K562 (cell line): Measurements from ENCODE around the gene RNU6-1. TPM values are rescaled to one million over a fixed set of nuclear protein-coding genes. Genes with fewer than 3 reads are reported as not detected.

Source experiments
- ATAC-seq: fragments of 200-7000 bp; cut with Tn5 transposase; 3 replicates; pipeline ENCODE4 v1.9.1; 2020; ENCODE audit warnings: moderate library complexity
- BruUV-seq: library from RNA; stranded (reverse); fragments of 400-500 nt; replicated peaks from 2 replicates; lab custom pipeline; 2021; lab: Mats Ljungman, UMichigan
- CTCF ChIA-PET: fragments of 300-600 bp; formaldehyde crosslinking; extraction: SDS; loops from one replicate; lab custom pipeline; 2021; ENCODE audit warnings: low intra/inter-chr PET ratio; lab: Yijun Ruan, JAX
- POLR2A ChIA-PET: fragments of 300-600, 350-650 bp; sonication (Branson Sonifier 250); formaldehyde crosslinking; extraction: SDS; loops from one replicate; lab custom pipeline; 2021; ENCODE audit warnings: antibody characterized with exemption, inconsistent platforms; lab: Yijun Ruan, JAX
- DNase-seq, 4 experiments: peaks; one replicate each; pipeline versions ENCODE4 v3.0.0 to v3.0.0-alpha.2; 2011 to 2018; ENCODE audit warnings: low spot score in 3 of 4, mixed read lengths in 3 of 4; ENCODE audit errors: extremely low read depth in 1 of 4
- FAIRE-seq: peaks from 2 replicates; lab custom pipeline; 2011; peaks lifted over from hg19 to GRCh38; lab: Jason Lieb, UNC
- H2AFZ ChIP-seq: 2 replicates; pipeline ENCODE4 v1.6.0; 2011; ENCODE audit warnings: low read depth, low read length, control low read depth, inconsistent platforms
- H3K27ac ChIP-seq: fragments of 200-600 bp; 3 replicates; pipeline ENCODE4 v1.8.0; 2011; ENCODE audit warnings: low read depth, mild to moderate bottlenecking, control low read depth, inconsistent platforms, low read length, moderate library complexity, mixed read lengths; ENCODE audit errors: extremely low read depth
- H3K27me3 ChIP-seq, 2 experiments: fragments of 300-600 bp in 1 of 2; 2 replicates in 1 of 2; 3 replicates in 1 of 2; pipeline versions ENCODE4 v1.6.0 to v1.8.0; 2011; ENCODE audit warnings: inconsistent platforms in 2 of 2, low read length in 2 of 2, mild to moderate bottlenecking in 1 of 2, mixed read lengths in 1 of 2, moderate library complexity in 1 of 2; ENCODE audit not compliant: control insufficient read depth in 2 of 2, insufficient read depth in 2 of 2
- H3K36me3 ChIP-seq: fragments of 300-600 bp; 3 replicates; pipeline ENCODE4 v1.8.0; 2011; ENCODE audit warnings: mild to moderate bottlenecking, low read length, inconsistent platforms; ENCODE audit not compliant: control insufficient read depth, insufficient read depth
- H3K4me1 ChIP-seq, 2 experiments: fragments of 200-600 bp in 1 of 2; replicated peaks in 1 of 2; 2 replicates in 1 of 2; 3 replicates in 1 of 2; pipeline versions ENCODE4 v1.5.1 to v1.8.0; 2011; ENCODE audit warnings: inconsistent platforms in 2 of 2, low read length in 2 of 2, mild to moderate bottlenecking in 1 of 2, mixed read lengths in 1 of 2, moderate library complexity in 1 of 2; ENCODE audit not compliant: control insufficient read depth in 2 of 2, insufficient read depth in 2 of 2
- H3K4me2 ChIP-seq: 2 replicates; pipeline ENCODE4 v1.6.1; 2011; ENCODE audit warnings: low read length, control low read depth, inconsistent platforms, mixed read lengths; ENCODE audit not compliant: insufficient read depth
- H3K4me3 ChIP-seq: fragments of 200-600 bp; sonication (generic), shearing (Covaris generic); 2 replicates; pipeline ENCODE4 v1.5.1; 2016; ENCODE audit warnings: control low read depth, inconsistent platforms
- H3K79me2 ChIP-seq: fragments of 200-600 bp; 3 replicates; pipeline ENCODE4 v1.8.0; 2011; ENCODE audit warnings: low read length, inconsistent platforms; ENCODE audit not compliant: control insufficient read depth, insufficient read depth
- H3K9ac ChIP-seq, 2 experiments: 2 replicates each; pipeline versions ENCODE4 v1.6.0 to v1.6.1; 2011; ENCODE audit warnings: low read depth in 2 of 2, low read length in 2 of 2, control low read depth in 1 of 2, inconsistent platforms in 1 of 2, mild to moderate bottlenecking in 1 of 2, mixed read lengths in 1 of 2; ENCODE audit not compliant: insufficient read depth in 1 of 2
- H3K9me1 ChIP-seq: one replicate; pipeline ENCODE4 v1.6.0; 2011; ENCODE audit warnings: inconsistent platforms, mild to moderate bottlenecking, low read length, moderate library complexity; ENCODE audit not compliant: control insufficient read depth, insufficient read depth
- H3K9me3 ChIP-seq: replicated peaks from 2 replicates; pipeline ENCODE4 v1.5.1; 2011; ENCODE audit warnings: low read depth, low read length, inconsistent platforms; ENCODE audit not compliant: control insufficient read depth, insufficient read depth
- H4K20me1 ChIP-seq: replicated peaks from 2 replicates; pipeline ENCODE4 v1.6.1; 2011; ENCODE audit warnings: low read length, inconsistent platforms, mixed read lengths; ENCODE audit not compliant: control insufficient read depth, insufficient read depth
- ARNT ChIP-seq, 2 experiments: fragments of 450-650 bp; IDR thresholded peaks; 2 replicates each; pipeline ENCODE4 v1.6.1; 2016; ENCODE audit warnings: mild to moderate bottlenecking in 1 of 2
- HMG20B ChIP-seq: fragments of 250-450 bp; sonication (Bioruptor Pico); IDR thresholded peaks from 2 replicates; pipeline ENCODE4 v1.5.0; 2021; ENCODE audit warnings: mild to moderate bottlenecking
- WGBS: fragments of 100-300 bp; shearing (Covaris generic); methylation state at CpG from one replicate; pipeline ENCODE4 v1.1.6; 2016; ENCODE audit warnings: low coverage, mixed read lengths; ENCODE audit not compliant: insufficient coverage; ENCODE audit errors: missing lambda C conversion rate; 5-methylcytosine and 5-hydroxymethylcytosine counted together
- in situ Hi-C: fragments of 300-500 bp; cut with MboI; formaldehyde crosslinking; loops from 4 replicates; pipeline ENCODE4 v1.15.0; 2018; ENCODE audit warnings: inconsistent platforms, mixed read lengths
- intact Hi-C: fragments of 100-400 bp; cut with micrococcal nuclease; formaldehyde crosslinking; loops from 2 replicates; pipeline ENCODE4 v1.14.2; 2022
- polyA plus RNA-seq, 8 experiments: library from polyadenylated mRNA; depleted of rRNA in 4 of 8; stranded (reverse) in 5 of 8; unstranded in 3 of 8; fragments of >200 nt; fragmentation: Nextera tagmentation in 2 of 8; fragmentation: Illumina TruSeq in 1 of 8; extraction: Ambion mirVana in 2 of 8; extraction: Trizol in 1 of 8; gene quantifications; 2 replicates each; pipeline versions ENCODE4 v1.2.1 to v1.2.3, GENCODE V29; 2011 to 2014; ENCODE audit warnings: inconsistent platforms in 1 of 8, missing spikeins in 1 of 8
- total RNA-seq, 7 experiments: library from RNA; depleted of rRNA in 6 of 7; stranded (reverse); fragments of >200 nt in 6 of 7; fragmentation: Illumina TruSeq in 2 of 7; extraction: Trizol in 2 of 7; gene quantifications; 2 replicates each; pipeline versions ENCODE4 v1.2.1 to v1.2.3, GENCODE V29; 2011 to 2021; ENCODE audit warnings: low replicate concordance in 1 of 7
- TF ChIP-seq, protein P1 (sequence below): fragments of 250-450 bp; sonication (Bioruptor Pico); IDR thresholded peaks from 2 replicates; pipeline ENCODE4 v1.8.0; 2022; ENCODE audit warnings: inconsistent platforms, mild to moderate bottlenecking, moderate library complexity, borderline replicate concordance

RNU6-1 gene
- total and polyA plus RNA-seq, 9 of the 15 experiments (the other 6 are each of a cell fraction or from before 2014, with no cell fraction given): not detected

GRCh38 chr15:67865331-67865730 is 25.5 kb upstream of the RNU6-1 start:
- no peaks in the 10 kb centered on the region for H3K9me1 ChIP-seq
- TF ChIP-seq, protein P1, sequence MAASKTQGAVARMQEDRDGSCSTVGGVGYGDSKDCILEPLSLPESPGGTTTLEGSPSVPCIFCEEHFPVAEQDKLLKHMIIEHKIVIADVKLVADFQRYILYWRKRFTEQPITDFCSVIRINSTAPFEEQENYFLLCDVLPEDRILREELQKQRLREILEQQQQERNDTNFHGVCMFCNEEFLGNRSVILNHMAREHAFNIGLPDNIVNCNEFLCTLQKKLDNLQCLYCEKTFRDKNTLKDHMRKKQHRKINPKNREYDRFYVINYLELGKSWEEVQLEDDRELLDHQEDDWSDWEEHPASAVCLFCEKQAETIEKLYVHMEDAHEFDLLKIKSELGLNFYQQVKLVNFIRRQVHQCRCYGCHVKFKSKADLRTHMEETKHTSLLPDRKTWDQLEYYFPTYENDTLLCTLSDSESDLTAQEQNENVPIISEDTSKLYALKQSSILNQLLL (CRISPR knock-in tag): no peak
- TF ChIP-seq HMG20B (CRISPR knock-in tag): no peak
- no peak for TF ChIP-seq ARNT (IDR thresholded peaks at IDR 0.05)
- TF ChIP-seq, all 486 proteins: peak for 0
- Histone ChIP-seq H3K9ac (no peak overlapping the region), H3K79me2 (no peaks in the 10 kb centered on the region), H2AFZ (no peak overlapping the region), H3K36me3 (no peaks in the 10 kb centered on the region), H3K27ac (no peak overlapping the region), H3K9me3 (no peaks in the 10 kb centered on the region; the same call in 1 of the 2 replicates), H3K4me2 (no peak overlapping the region), H3K4me3 (no peak overlapping the region), H3K27me3 (no peaks in the 10 kb centered on the region), H3K4me1 (peaks cover 7 to 12% of the 10 kb centered on the region in 2 experiments; a peak in 4 of 5 replicates), H4K20me1 (no peaks in the 10 kb centered on the region)
- BruUV-seq: no TSS peak
- no peak for FAIRE-seq
- 56% methylated on average over 3 of the region's 3 CpGs for WGBS
- intact Hi-C loops: no loop called here
- no peak for DNase-seq
- ChIA-PET CTCF (no interaction called here), POLR2A (no interaction called here)
- ATAC-seq: no peak
- in situ Hi-C loops: no loop called here
